HEK293 (cell line): ENCODE measurements around the gene PLD3.
A peak's percentile ranks its signal among the peaks of the same experiment; 100 is the strongest.

Experiments used
- CTCF ChIA-PET: fragments of 350-600 bp; formaldehyde crosslinking; extraction: SDS; loops from one replicate; lab custom pipeline; 2021; ENCODE audit warnings: antibody characterized with exemption; lab: Yijun Ruan, JAX
- POLR2A ChIA-PET: fragments of 300-600 bp; formaldehyde crosslinking; extraction: SDS; loops from one replicate; lab custom pipeline; 2020; ENCODE audit warnings: antibody characterized with exemption, inconsistent platforms; lab: Yijun Ruan, JAX
- H3K27ac ChIP-seq: fragments of 200-500 bp; sonication (Bioruptor generic); 2 replicates; pipeline ENCODE4 v1.5.1; 2014; ENCODE audit warnings: low read depth, low read length, control low read depth, inconsistent platforms; ENCODE audit errors: extremely low read depth
- H3K36me3 ChIP-seq, 2 experiments: fragments of 200-500 bp in 1 of 2; sonication (Bioruptor generic) in 1 of 2; 1 replicate in 1 of 2; 2 replicates in 1 of 2; pipeline ENCODE4 v1.5.1; 2014 to 2017; ENCODE audit warnings: inconsistent platforms in 2 of 2, low read length in 2 of 2; ENCODE audit not compliant: control insufficient read depth in 2 of 2, insufficient read depth in 1 of 2
- H3K4me1 ChIP-seq: fragments of 200-500 bp; sonication (Bioruptor generic); 2 replicates; pipeline ENCODE4 v1.5.1; 2014; ENCODE audit warnings: mild to moderate bottlenecking, low read length, inconsistent platforms; ENCODE audit not compliant: control insufficient read depth, insufficient read depth
- H3K4me3 ChIP-seq: 2 replicates; pipeline ENCODE4 v1.5.1; 2011; ENCODE audit warnings: low read depth, mild to moderate bottlenecking, control low read depth, low read length, moderate library complexity
- H3K9me3 ChIP-seq: fragments of 200-500 bp; sonication (Bioruptor generic); 2 replicates; pipeline ENCODE4 v1.5.1; 2014; ENCODE audit warnings: low read depth, low read length, inconsistent platforms; ENCODE audit not compliant: control insufficient read depth, insufficient read depth
- GLIS1 ChIP-seq: fragments of 450-650 bp; formaldehyde crosslinking; IDR thresholded peaks from 2 replicates; pipeline ENCODE4 v1.5.1; 2016; ENCODE audit warnings: missing biosample characterization, missing genetic modification characterization
- KLF10 ChIP-seq: fragments of 450-650 bp; IDR thresholded peaks from 2 replicates; pipeline ENCODE4 v1.5.1; 2018; ENCODE audit warnings: missing biosample characterization, mild to moderate bottlenecking, missing genetic modification characterization
- PATZ1 ChIP-seq: fragments of 450-650 bp; formaldehyde crosslinking; IDR thresholded peaks from 2 replicates; pipeline ENCODE4 v1.5.1; 2016; ENCODE audit warnings: missing biosample characterization, missing genetic modification characterization
- TRIM28 ChIP-seq: IDR thresholded peaks from 2 replicates; pipeline ENCODE4 v1.6.1; 2011; ENCODE audit warnings: low read length, control low read depth, borderline replicate concordance
- ZIC2 ChIP-seq: fragments of 450-650 bp; formaldehyde crosslinking; IDR thresholded peaks from 2 replicates; pipeline ENCODE4 v1.5.1; 2016; ENCODE audit warnings: missing biosample characterization, missing genetic modification characterization
- ZNF133 ChIP-seq: fragments of 450-650 bp; formaldehyde crosslinking; IDR thresholded peaks from 2 replicates; pipeline ENCODE4 v1.5.1; 2016; ENCODE audit warnings: missing biosample characterization, missing genetic modification characterization
- ZNF18 ChIP-seq: fragments of 450-650 bp; formaldehyde crosslinking; IDR thresholded peaks from 2 replicates; pipeline ENCODE4 v1.5.1; 2016; ENCODE audit warnings: missing biosample characterization, missing genetic modification characterization
- ZNF24 ChIP-seq: fragments of 450-650 bp; formaldehyde crosslinking; IDR thresholded peaks from 2 replicates; pipeline ENCODE4 v1.5.1; 2016; ENCODE audit warnings: missing biosample characterization, missing genetic modification characterization
- ZNF449 ChIP-seq: fragments of 450-650 bp; formaldehyde crosslinking; IDR thresholded peaks from 2 replicates; pipeline ENCODE4 v1.5.1; 2017; ENCODE audit warnings: missing biosample characterization, mild to moderate bottlenecking, missing genetic modification characterization, moderate library complexity
- ZNF529 ChIP-seq: fragments of 450-650 bp; formaldehyde crosslinking; IDR thresholded peaks from 2 replicates; pipeline ENCODE4 v1.5.1; 2017; ENCODE audit warnings: missing genetic modification characterization, missing biosample characterization; ENCODE audit not compliant: insufficient replicate concordance
- ZNF530 ChIP-seq: fragments of 450-650 bp; formaldehyde crosslinking; IDR thresholded peaks from 2 replicates; pipeline ENCODE4 v1.5.1; 2016; ENCODE audit warnings: low read depth, missing biosample characterization, missing genetic modification characterization
- ZNF596 ChIP-seq: fragments of 450-650 bp; IDR thresholded peaks from 2 replicates; pipeline ENCODE4 v1.5.0; 2018; ENCODE audit warnings: missing biosample characterization, mild to moderate bottlenecking, missing genetic modification characterization, moderate library complexity
- ZNF677 ChIP-seq: fragments of 450-650 bp; IDR thresholded peaks from 2 replicates; pipeline ENCODE4 v1.5.0; 2018; ENCODE audit warnings: missing biosample characterization, mild to moderate bottlenecking, missing genetic modification characterization, moderate library complexity
- ZNF692 ChIP-seq: fragments of 450-650 bp; formaldehyde crosslinking; IDR thresholded peaks from 2 replicates; pipeline ENCODE4 v1.5.1; 2016; ENCODE audit warnings: missing biosample characterization, missing genetic modification characterization
- ZNF830 ChIP-seq: fragments of 450-650 bp; IDR thresholded peaks from 2 replicates; pipeline ENCODE4 v1.5.0; 2018; ENCODE audit warnings: missing biosample characterization, missing genetic modification characterization, low read depth, mild to moderate bottlenecking, moderate library complexity
- TF ChIP-seq, protein P1 (sequence below): fragments of 450-650 bp; formaldehyde crosslinking; IDR thresholded peaks from 2 replicates; pipeline ENCODE4 v1.5.1; 2017; ENCODE audit warnings: missing biosample characterization, missing genetic modification characterization

PLD3 gene

GRCh38 chr19:40321076-40321475 is 27.4 kb upstream of the PLD3 start:
- no peak for TF ChIP-seq GLIS1 (tag by site-specific recombination)
- no peak for TF ChIP-seq TRIM28
- TF ChIP-seq ZNF692 (tag by site-specific recombination) = no peak
- TF ChIP-seq ZNF529 (tag by site-specific recombination) = no peak
- TF ChIP-seq, all 188 proteins: peak for 0
- Histone ChIP-seq H3K27ac (peak overlapping the region; percentile 11; the same call in 1 of the 2 replicates), H3K36me3 (peaks cover 88 to 98% of the 10 kb centered on the region in 2 experiments), H3K4me3 (no peak overlapping the region), H3K9me3 (no peaks in the 10 kb centered on the region), H3K4me1 (no peaks in the 10 kb centered on the region)
- ChIA-PET CTCF (interaction anchor here (2.1 kb wide), 1 partner anchor 16 kb away, joined by 15 read pairs; no protein-coding TSS in a partner anchor), POLR2A (no interaction called here)

- TF ChIP-seq ZNF24 (tag by site-specific recombination) = no peak
- no peak for TF ChIP-seq ZNF677 (tag by site-specific recombination)
- TF ChIP-seq ZNF449 (tag by site-specific recombination) = no peak
- TF ChIP-seq ZNF133 (tag by site-specific recombination) = no peak
- TF ChIP-seq ZNF830 (tag by site-specific recombination) = no peak
- no peak for TF ChIP-seq PATZ1 (tag by site-specific recombination)
- Histone ChIP-seq H3K9me3 (no peaks in the 10 kb centered on the region), H3K27ac (no peak overlapping the region), H3K4me3 (no peak overlapping the region), H3K36me3 (peaks cover 88 to 99% of the 10 kb centered on the region in 2 experiments), H3K4me1 (no peaks in the 10 kb centered on the region)
- CTCF ChIA-PET = interaction anchor here (0.7 to 2.1 kb wide), 2 partner anchors 16 to 1032 kb away, joined by 3 to 15 read pairs; partner anchors contain the start of gene TGFB1
- POLR2A ChIA-PET = interaction anchor here (1.5 kb wide), 1 partner anchor 27 kb away, joined by 4 read pairs; the partner anchor contains the start of genes C19orf47 and PLD3
Observed at GRCh38 chr19:40321566-40322270, 26.8 kb upstream of the PLD3 start.

DNA sequence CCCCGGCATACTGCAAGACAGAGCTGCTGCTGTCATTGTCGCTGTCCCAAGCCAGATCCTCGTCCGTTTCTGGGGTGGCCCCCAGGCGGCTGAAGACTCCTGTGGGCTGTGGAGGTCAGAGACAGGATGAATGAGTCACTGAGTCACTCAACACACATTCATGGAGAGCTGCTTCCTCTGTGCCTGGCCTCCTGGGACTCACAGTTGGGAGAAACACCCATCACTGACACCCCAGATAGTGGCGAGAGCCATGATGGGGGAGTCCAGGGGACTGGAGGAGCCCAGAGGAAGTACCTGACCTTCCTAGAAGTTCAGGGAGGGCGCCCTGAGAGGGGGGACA is 26.3 kb upstream of the PLD3 start:
- CTCF ChIA-PET = interaction anchor here (0.7 to 2.1 kb wide), 2 partner anchors 8 to 17 kb away, joined by 3 to 15 read pairs; no protein-coding TSS in a partner anchor
- no peak for TF ChIP-seq KLF10 (tag by site-specific recombination)
- no peak for TF ChIP-seq ZIC2 (tag by site-specific recombination)
- TF ChIP-seq ZNF596 = no peak
- no peak for TF ChIP-seq ZNF18 (tag by site-specific recombination)
- TF ChIP-seq ZNF530 (tag by site-specific recombination) = no peak
- TF ChIP-seq, protein P1, sequence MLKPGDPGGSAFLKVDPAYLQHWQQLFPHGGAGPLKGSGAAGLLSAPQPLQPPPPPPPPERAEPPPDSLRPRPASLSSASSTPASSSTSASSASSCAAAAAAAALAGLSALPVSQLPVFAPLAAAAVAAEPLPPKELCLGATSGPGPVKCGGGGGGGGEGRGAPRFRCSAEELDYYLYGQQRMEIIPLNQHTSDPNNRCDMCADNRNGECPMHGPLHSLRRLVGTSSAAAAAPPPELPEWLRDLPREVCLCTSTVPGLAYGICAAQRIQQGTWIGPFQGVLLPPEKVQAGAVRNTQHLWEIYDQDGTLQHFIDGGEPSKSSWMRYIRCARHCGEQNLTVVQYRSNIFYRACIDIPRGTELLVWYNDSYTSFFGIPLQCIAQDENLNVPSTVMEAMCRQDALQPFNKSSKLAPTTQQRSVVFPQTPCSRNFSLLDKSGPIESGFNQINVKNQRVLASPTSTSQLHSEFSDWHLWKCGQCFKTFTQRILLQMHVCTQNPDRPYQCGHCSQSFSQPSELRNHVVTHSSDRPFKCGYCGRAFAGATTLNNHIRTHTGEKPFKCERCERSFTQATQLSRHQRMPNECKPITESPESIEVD (tag by site-specific recombination) = no peak
- peaks cover 85 to 99% of the 10 kb centered on the region in 2 experiments for H3K36me3 ChIP-seq
- no peaks in the 10 kb centered on the region for H3K9me3 ChIP-seq
- H3K4me3 ChIP-seq = no peak overlapping the region
- no peak overlapping the region for H3K27ac ChIP-seq
- POLR2A ChIA-PET = interaction anchor here (0.8 to 1.5 kb wide), 2 partner anchors 17 to 26 kb away, joined by 3 to 4 read pairs; partner anchors contain the start of genes C19orf47 and PLD3
- H3K4me1 ChIP-seq = no peaks in the 10 kb centered on the region; the same call in 1 of the 2 replicates
